ENCODE measurements around the gene SWAP70. TPM values are rescaled to one million over a fixed set of nuclear protein-coding genes. Genes with fewer than 3 reads are reported as not detected.

SWAP70 gene
- total and polyA plus RNA-seq, 10 donors, result 34.9 to 130 (median 108) TPM

DNA sequence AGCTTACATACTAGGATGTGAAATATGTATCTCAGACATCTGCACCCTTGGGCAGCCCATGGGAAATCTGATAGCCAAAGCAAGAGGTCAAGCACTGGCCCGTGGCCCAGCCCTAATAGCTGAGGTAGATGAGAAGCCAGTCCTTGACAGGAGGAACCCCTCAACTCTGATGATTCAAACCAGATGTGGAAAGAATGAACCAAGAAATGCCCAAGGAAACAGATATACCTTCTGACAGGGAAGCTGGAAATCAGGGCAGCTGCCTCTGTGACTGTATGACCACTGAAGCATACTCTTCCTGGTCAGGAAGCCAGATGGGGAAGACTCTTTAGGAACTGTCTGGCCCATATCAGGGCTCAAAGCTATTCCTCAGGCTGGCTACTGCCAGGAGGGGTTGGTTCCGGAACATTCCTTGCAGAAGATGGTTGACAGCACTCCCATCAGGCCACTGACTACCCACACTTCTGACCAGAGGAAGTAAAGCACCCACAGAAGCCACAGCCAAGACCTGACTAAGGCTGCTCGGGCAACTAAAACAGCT, 124.2 kb downstream of the SWAP70 start:
- no peak for DNase-seq
- WGBS, 5 donors, result 44 to 70% (median 54%) methylated on average over 3 of the region's 3 CpGs
- Histone ChIP-seq H3K9me3 (no peaks in the 10 kb centered on the region), H3K27ac (peak overlapping the region in 4 of 8 donors; percentile 2 to 40 (median 20)), H3K27me3 (replicated peaks in 1 of 7) (no peaks in the 10 kb centered on the region), H3K36me3 (peaks cover 0 to 85% (median 21%) of the 10 kb centered on the region in 6 donors), H3K4me1 (peaks cover 0 to 24% (median 11%) of the 10 kb centered on the region in 6 donors), H3K4me3 (no peak overlapping the region)
- intact Hi-C loops (cut with DNase I; ENCODE audit: low total_unique reads), result no loop called here
- TF ChIP-seq POLR2A (IDR thresholded peaks at IDR 0.05) (no peak), POLR2AphosphoS5 (IDR thresholded peaks at IDR 0.05) (no peak)
- TF ChIP-seq, protein P1, sequence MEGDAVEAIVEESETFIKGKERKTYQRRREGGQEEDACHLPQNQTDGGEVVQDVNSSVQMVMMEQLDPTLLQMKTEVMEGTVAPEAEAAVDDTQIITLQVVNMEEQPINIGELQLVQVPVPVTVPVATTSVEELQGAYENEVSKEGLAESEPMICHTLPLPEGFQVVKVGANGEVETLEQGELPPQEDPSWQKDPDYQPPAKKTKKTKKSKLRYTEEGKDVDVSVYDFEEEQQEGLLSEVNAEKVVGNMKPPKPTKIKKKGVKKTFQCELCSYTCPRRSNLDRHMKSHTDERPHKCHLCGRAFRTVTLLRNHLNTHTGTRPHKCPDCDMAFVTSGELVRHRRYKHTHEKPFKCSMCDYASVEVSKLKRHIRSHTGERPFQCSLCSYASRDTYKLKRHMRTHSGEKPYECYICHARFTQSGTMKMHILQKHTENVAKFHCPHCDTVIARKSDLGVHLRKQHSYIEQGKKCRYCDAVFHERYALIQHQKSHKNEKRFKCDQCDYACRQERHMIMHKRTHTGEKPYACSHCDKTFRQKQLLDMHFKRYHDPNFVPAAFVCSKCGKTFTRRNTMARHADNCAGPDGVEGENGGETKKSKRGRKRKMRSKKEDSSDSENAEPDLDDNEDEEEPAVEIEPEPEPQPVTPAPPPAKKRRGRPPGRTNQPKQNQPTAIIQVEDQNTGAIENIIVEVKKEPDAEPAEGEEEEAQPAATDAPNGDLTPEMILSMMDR (IDR thresholded peaks at IDR 0.05 in 8 of 11, conservative IDR thresholded peaks at IDR 0.05 in 3 of 11), result no peak

DNA sequence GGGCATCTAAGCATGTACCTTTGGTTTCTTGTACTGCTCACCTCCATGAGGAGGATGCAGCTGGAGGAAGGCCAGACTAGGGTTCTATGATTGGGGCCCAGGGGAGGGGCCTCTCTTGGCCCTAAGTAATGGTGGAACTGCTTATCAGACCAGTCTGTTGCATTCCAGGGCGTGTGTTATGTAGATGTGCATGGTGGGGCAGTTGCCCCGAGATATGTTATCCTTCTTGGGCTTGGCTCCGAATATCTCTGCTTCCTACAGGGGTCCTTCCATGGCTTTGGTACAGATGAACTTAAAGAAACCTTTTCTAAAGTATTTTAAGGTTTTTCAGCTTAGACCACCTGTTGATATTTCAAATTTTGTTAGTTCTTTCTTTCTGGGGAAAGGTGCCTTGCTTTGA, 126.0 kb downstream of the SWAP70 start:
- Histone ChIP-seq H3K27me3 (replicated peaks in 1 of 7) (no peaks in the 10 kb centered on the region), H3K36me3 (peaks cover 0 to 76% (median 17%) of the 10 kb centered on the region in 6 donors), H3K27ac (no peak overlapping the region), H3K9me3 (no peaks in the 10 kb centered on the region), H3K4me3 (no peak overlapping the region), H3K4me1 (peaks cover 0 to 24% (median 11%) of the 10 kb centered on the region in 6 donors)
- WGBS, 5 donors, result 92 to 98% (median 94%) methylated on average over 3 of the region's 3 CpGs
- DNase-seq, result no peak
- intact Hi-C loops (cut with DNase I; ENCODE audit: low total_unique reads), result no loop called here
- TF ChIP-seq POLR2AphosphoS5 (IDR thresholded peaks at IDR 0.05), result no peak
- TF ChIP-seq, protein P1 (IDR thresholded peaks at IDR 0.05 in 8 of 11, conservative IDR thresholded peaks at IDR 0.05 in 3 of 11), result no peak
- no peak for TF ChIP-seq POLR2A (IDR thresholded peaks at IDR 0.05)

DNA sequence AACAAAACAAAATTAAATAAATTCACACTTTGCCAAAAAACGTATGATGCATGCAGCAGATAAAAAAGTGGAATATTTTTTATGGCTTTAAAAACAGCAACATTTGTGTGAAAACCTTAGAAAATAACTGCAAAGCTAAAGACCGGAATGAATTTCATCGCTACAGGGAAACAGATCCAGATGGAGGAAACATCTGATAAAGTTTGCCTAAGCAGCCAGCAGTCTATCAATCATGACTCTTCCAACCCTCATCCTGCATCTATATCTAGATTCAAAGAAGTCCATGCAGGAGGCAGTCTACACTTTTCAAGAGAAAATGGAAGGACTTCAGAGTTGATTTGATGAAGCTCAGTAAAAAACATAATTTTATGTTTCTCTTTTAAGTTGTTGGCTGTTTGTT, 126.8 kb downstream of the SWAP70 start:
- Histone ChIP-seq H3K4me3 (no peak overlapping the region), H3K36me3 (peaks cover 0 to 73% (median 10%) of the 10 kb centered on the region in 6 donors), H3K9me3 (no peaks in the 10 kb centered on the region), H3K27ac (no peak overlapping the region), H3K27me3 (replicated peaks in 1 of 7) (no peaks in the 10 kb centered on the region), H3K4me1 (peaks cover 0 to 24% (median 11%) of the 10 kb centered on the region in 6 donors)
- DNase-seq, result no peak
- TF ChIP-seq, protein P1 (IDR thresholded peaks at IDR 0.05 in 8 of 11, conservative IDR thresholded peaks at IDR 0.05 in 3 of 11), result no peak
- TF ChIP-seq POLR2A (IDR thresholded peaks at IDR 0.05) (no peak), POLR2AphosphoS5 (IDR thresholded peaks at IDR 0.05) (no peak)
- intact Hi-C loops (cut with DNase I; ENCODE audit: low total_unique reads), result no loop called here
- 79 to 85% (median 82%) methylated on average over 3 of the region's 3 CpGs for WGBS, 5 donors

DNA sequence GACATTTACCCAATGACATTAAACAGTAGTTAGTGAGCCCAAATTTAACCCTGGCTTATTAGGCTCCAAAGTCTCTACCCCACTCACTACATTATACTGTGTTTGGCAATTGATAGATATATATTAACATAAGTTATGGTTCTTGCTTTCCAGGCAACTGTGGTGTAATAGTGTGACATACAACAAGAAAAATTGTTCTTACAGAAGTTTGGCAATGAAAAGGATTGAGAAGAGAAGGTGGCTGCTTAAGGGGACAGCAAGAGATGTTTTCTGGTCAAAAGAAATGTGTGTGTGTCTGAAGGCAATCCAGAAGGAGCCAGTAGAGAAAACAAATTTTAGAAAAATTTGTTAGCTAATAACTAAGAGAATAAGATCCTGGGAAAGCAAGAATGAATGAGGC, 132.4 kb downstream of the SWAP70 start:
- H3K4me1 ChIP-seq, result no peaks in the 10 kb centered on the region
- no peak overlapping the region for H3K4me3 ChIP-seq
- no peak for DNase-seq
- H3K36me3 ChIP-seq, result peaks cover 0 to 42% (median 1%) of the 10 kb centered on the region in 6 donors
- H3K27me3 ChIP-seq (replicated peaks in 1 of 7), result no peaks in the 10 kb centered on the region
- intact Hi-C loops (cut with DNase I; ENCODE audit: low total_unique reads), result no loop called here
- no peak overlapping the region for H3K27ac ChIP-seq
- H3K9me3 ChIP-seq, result no peaks in the 10 kb centered on the region
- TF ChIP-seq POLR2AphosphoS5 (IDR thresholded peaks at IDR 0.05), result no peak
- TF ChIP-seq, protein P1 (IDR thresholded peaks at IDR 0.05 in 8 of 11, conservative IDR thresholded peaks at IDR 0.05 in 3 of 11), result no peak
- no peak for TF ChIP-seq POLR2A (IDR thresholded peaks at IDR 0.05)

Data from spleen (tissue), 11 donors.